HEK293 (cell line): Measurements from ENCODE around the gene CATSPER1.

Experiments used
- CTCF ChIA-PET: fragments of 350-600 bp; formaldehyde crosslinking; extraction: SDS; loops from one replicate; lab custom pipeline; 2021; ENCODE audit warnings: antibody characterized with exemption; lab: Yijun Ruan, JAX
- POLR2A ChIA-PET: fragments of 300-600 bp; formaldehyde crosslinking; extraction: SDS; loops from one replicate; lab custom pipeline; 2020; ENCODE audit warnings: antibody characterized with exemption, inconsistent platforms; lab: Yijun Ruan, JAX
- H3K27ac ChIP-seq: fragments of 200-500 bp; sonication (Bioruptor generic); 2 replicates; pipeline ENCODE4 v1.5.1; 2014; ENCODE audit warnings: low read depth, low read length, control low read depth, inconsistent platforms; ENCODE audit errors: extremely low read depth
- H3K36me3 ChIP-seq, 2 experiments: fragments of 200-500 bp in 1 of 2; sonication (Bioruptor generic) in 1 of 2; 1 replicate in 1 of 2; 2 replicates in 1 of 2; pipeline ENCODE4 v1.5.1; 2014 to 2017; ENCODE audit warnings: inconsistent platforms in 2 of 2, low read length in 2 of 2; ENCODE audit not compliant: control insufficient read depth in 2 of 2, insufficient read depth in 1 of 2
- H3K4me1 ChIP-seq: fragments of 200-500 bp; sonication (Bioruptor generic); 2 replicates; pipeline ENCODE4 v1.5.1; 2014; ENCODE audit warnings: mild to moderate bottlenecking, low read length, inconsistent platforms; ENCODE audit not compliant: control insufficient read depth, insufficient read depth
- H3K4me3 ChIP-seq: 2 replicates; pipeline ENCODE4 v1.5.1; 2011; ENCODE audit warnings: low read depth, mild to moderate bottlenecking, control low read depth, low read length, moderate library complexity
- H3K9me3 ChIP-seq: fragments of 200-500 bp; sonication (Bioruptor generic); 2 replicates; pipeline ENCODE4 v1.5.1; 2014; ENCODE audit warnings: low read depth, low read length, inconsistent platforms; ENCODE audit not compliant: control insufficient read depth, insufficient read depth
- EGR2 ChIP-seq: fragments of 450-650 bp; formaldehyde crosslinking; IDR thresholded peaks from 2 replicates; pipeline ENCODE4 v1.5.1; 2016; ENCODE audit warnings: low read depth, missing biosample characterization, missing genetic modification characterization
- IKZF3 ChIP-seq: fragments of 450-650 bp; IDR thresholded peaks from 2 replicates; pipeline ENCODE4 v1.5.0; 2018; ENCODE audit warnings: missing biosample characterization, mild to moderate bottlenecking, missing genetic modification characterization, moderate library complexity
- MYNN ChIP-seq: fragments of 450-650 bp; formaldehyde crosslinking; IDR thresholded peaks from 2 replicates; pipeline ENCODE4 v1.5.1; 2016; ENCODE audit warnings: missing biosample characterization, missing genetic modification characterization, borderline replicate concordance
- OSR2 ChIP-seq: fragments of 450-650 bp; formaldehyde crosslinking; IDR thresholded peaks from 2 replicates; pipeline ENCODE4 v1.5.1; 2016; ENCODE audit warnings: missing biosample characterization, missing genetic modification characterization
- OVOL3 ChIP-seq: fragments of 450-650 bp; formaldehyde crosslinking; IDR thresholded peaks from 2 replicates; pipeline ENCODE4 v1.5.1; 2016; ENCODE audit warnings: missing biosample characterization, missing genetic modification characterization
- PRDM1 ChIP-seq: fragments of 450-650 bp; formaldehyde crosslinking; IDR thresholded peaks from 2 replicates; pipeline ENCODE4; 2016; ENCODE audit warnings: missing biosample characterization, missing genetic modification characterization
- PRDM2 ChIP-seq: fragments of 450-650 bp; formaldehyde crosslinking; IDR thresholded peaks from 2 replicates; pipeline ENCODE4 v1.5.1; 2016; ENCODE audit warnings: missing biosample characterization, missing genetic modification characterization, borderline replicate concordance
- SALL2 ChIP-seq: fragments of 450-650 bp; formaldehyde crosslinking; IDR thresholded peaks from 2 replicates; pipeline ENCODE4 v1.5.0; 2017; ENCODE audit warnings: missing biosample characterization, mild to moderate bottlenecking, missing genetic modification characterization, borderline replicate concordance
- SETDB1 ChIP-seq: IDR thresholded peaks from one replicate; pipeline ENCODE4 v1.6.1; 2017; ENCODE audit warnings: mild to moderate bottlenecking, low read length, moderate library complexity, mixed read lengths; ENCODE audit not compliant: insufficient read length
- ZBTB8A ChIP-seq: fragments of 450-650 bp; formaldehyde crosslinking; IDR thresholded peaks from 2 replicates; pipeline ENCODE4 v1.5.1; 2016; ENCODE audit warnings: missing biosample characterization, missing genetic modification characterization
- ZNF114 ChIP-seq: fragments of 450-650 bp; formaldehyde crosslinking; IDR thresholded peaks from 2 replicates; pipeline ENCODE4 v1.5.0; 2017; ENCODE audit warnings: missing biosample characterization, missing genetic modification characterization
- ZNF174 ChIP-seq: fragments of 450-650 bp; formaldehyde crosslinking; IDR thresholded peaks from 2 replicates; pipeline ENCODE4 v1.5.0; 2017; ENCODE audit warnings: missing biosample characterization, mild to moderate bottlenecking, missing genetic modification characterization
- ZNF24 ChIP-seq: fragments of 450-650 bp; formaldehyde crosslinking; IDR thresholded peaks from 2 replicates; pipeline ENCODE4 v1.5.1; 2016; ENCODE audit warnings: missing biosample characterization, missing genetic modification characterization
- ZNF335 ChIP-seq: fragments of 450-650 bp; formaldehyde crosslinking; conservative IDR thresholded peaks from 2 replicates; pipeline ENCODE4 v1.5.1; 2016; ENCODE audit warnings: missing biosample characterization, missing genetic modification characterization
- ZNF366 ChIP-seq: fragments of 450-650 bp; formaldehyde crosslinking; conservative IDR thresholded peaks from 2 replicates; pipeline ENCODE4 v1.5.1; 2016; ENCODE audit warnings: missing biosample characterization, missing genetic modification characterization
- ZNF629 ChIP-seq: fragments of 450-650 bp; formaldehyde crosslinking; IDR thresholded peaks from 2 replicates; pipeline ENCODE4 v1.5.1; 2017; ENCODE audit warnings: missing biosample characterization, missing genetic modification characterization
- TF ChIP-seq, protein P1 (sequence below): sonication (generic); formaldehyde crosslinking; IDR thresholded peaks from 2 replicates; pipeline ENCODE4 v1.8.1; 2022; ENCODE audit warnings: mild to moderate bottlenecking, moderate library complexity, missing genetic modification reagents
- TF ChIP-seq, protein P2 (sequence below): fragments of 450-650 bp; formaldehyde crosslinking; IDR thresholded peaks from 2 replicates; pipeline ENCODE4 v1.5.1; 2016; ENCODE audit warnings: missing biosample characterization, missing genetic modification characterization
- TF ChIP-seq, protein P3 (sequence below): fragments of 450-650 bp; formaldehyde crosslinking; IDR thresholded peaks from 2 replicates; pipeline ENCODE4 v1.5.1; 2016; ENCODE audit warnings: missing biosample characterization, missing genetic modification characterization

Gene CATSPER1

DNA sequence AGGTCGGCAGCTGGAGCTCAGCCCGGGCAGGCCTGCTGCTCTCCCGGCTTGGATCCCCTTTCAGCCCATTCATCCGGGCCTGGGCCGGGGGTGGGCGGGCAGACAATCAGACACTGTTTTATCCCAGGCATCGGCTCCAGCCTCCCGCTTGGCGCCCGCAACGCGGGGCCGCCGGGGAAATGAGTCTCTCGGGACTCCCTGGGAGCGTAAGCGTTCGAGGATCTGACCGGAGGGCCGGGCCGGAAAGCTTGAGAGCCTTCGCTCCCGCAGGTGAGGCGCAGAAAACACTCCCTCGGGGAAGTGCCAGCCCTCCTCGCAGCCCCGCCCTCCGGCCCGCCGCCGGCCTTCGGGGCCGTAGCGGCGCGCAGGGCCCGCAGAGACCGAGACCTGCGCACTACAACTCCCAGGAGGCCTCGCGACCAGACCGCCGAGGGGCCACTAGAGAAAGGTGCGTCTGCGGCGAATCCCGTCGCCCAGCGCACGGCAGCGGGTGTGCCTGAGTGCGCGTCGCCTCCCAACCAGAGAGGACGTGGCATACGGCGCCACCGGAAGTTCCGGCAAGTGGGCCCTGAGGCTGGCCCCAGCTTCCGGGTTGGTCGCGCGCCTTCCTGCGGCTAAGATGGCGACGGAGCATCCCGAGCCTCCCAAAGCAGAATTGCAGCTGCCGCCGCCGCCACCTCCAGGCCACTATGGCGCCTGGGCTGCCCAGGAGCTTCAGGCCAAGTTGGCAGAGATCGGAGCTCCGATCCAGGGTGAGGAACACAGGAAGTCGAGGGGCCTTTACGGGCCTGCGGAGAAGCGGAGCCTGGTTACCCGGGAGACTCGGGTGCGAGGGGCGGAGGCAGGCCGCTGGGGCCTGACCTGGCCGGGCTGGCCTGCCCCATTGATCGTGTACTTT lies 25.7 kb upstream of the CATSPER1 start, which contains the start of gene SF3B2 (continued):
- TF ChIP-seq OSR2 (tag by site-specific recombination) (no peak), SALL2 (no peak), IKZF3 (tag by site-specific recombination) (peak; percentile 67)
- TF ChIP-seq, all 188 proteins: peak for 44

GRCh38 chr11:66051371-66051765 lies 25.1 kb upstream of the CATSPER1 start:
- POLR2A ChIA-PET: interaction anchor here (0.5 to 1.8 kb wide), 8 partner anchors 9 to 514 kb away, joined by 3 to 7 read pairs (median 4); partner anchors contain the start of genes BANF1 and RNASEH2C
- Histone ChIP-seq H3K27ac (peak overlapping the region; percentile 93), H3K4me1 (peaks cover 8% of the 10 kb centered on the region), H3K9me3 (no peaks in the 10 kb centered on the region), H3K4me3 (peak overlapping the region; percentile 43), H3K36me3 (peaks cover 16 to 36% of the 10 kb centered on the region in 2 experiments)
- TF ChIP-seq, protein P1, sequence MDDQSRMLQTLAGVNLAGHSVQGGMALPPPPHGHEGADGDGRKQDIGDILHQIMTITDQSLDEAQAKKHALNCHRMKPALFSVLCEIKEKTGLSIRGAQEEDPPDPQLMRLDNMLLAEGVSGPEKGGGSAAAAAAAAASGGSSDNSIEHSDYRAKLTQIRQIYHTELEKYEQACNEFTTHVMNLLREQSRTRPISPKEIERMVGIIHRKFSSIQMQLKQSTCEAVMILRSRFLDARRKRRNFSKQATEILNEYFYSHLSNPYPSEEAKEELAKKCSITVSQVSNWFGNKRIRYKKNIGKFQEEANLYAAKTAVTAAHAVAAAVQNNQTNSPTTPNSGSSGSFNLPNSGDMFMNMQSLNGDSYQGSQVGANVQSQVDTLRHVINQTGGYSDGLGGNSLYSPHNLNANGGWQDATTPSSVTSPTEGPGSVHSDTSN (CRISPR knock-in tag): no peak
- TF ChIP-seq MYNN (tag by site-specific recombination) (no peak), ZNF174 (tag by site-specific recombination) (no peak), ZNF24 (tag by site-specific recombination) (0 out of 2 replicates have a peak, but pooled peaks have one; percentile 50), OVOL3 (tag by site-specific recombination) (no peak), ZNF114 (no peak), ZNF366 (tag by site-specific recombination) (0 out of 2 replicates have a peak, but pooled peaks have one; percentile 18), ZNF335 (tag by site-specific recombination) (peak; percentile 7; the same call in 1 of the 2 replicates)
- TF ChIP-seq, protein P2, sequence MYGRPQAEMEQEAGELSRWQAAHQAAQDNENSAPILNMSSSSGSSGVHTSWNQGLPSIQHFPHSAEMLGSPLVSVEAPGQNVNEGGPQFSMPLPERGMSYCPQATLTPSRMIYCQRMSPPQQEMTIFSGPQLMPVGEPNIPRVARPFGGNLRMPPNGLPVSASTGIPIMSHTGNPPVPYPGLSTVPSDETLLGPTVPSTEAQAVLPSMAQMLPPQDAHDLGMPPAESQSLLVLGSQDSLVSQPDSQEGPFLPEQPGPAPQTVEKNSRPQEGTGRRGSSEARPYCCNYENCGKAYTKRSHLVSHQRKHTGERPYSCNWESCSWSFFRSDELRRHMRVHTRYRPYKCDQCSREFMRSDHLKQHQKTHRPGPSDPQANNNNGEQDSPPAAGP (tag by site-specific recombination): no peak
- CTCF ChIA-PET: interaction anchor here (0.6 to 4.7 kb wide), 5 partner anchors 10 to 323 kb away, joined by 3 to 36 read pairs (median 7); no protein-coding TSS in a partner anchor

DNA sequence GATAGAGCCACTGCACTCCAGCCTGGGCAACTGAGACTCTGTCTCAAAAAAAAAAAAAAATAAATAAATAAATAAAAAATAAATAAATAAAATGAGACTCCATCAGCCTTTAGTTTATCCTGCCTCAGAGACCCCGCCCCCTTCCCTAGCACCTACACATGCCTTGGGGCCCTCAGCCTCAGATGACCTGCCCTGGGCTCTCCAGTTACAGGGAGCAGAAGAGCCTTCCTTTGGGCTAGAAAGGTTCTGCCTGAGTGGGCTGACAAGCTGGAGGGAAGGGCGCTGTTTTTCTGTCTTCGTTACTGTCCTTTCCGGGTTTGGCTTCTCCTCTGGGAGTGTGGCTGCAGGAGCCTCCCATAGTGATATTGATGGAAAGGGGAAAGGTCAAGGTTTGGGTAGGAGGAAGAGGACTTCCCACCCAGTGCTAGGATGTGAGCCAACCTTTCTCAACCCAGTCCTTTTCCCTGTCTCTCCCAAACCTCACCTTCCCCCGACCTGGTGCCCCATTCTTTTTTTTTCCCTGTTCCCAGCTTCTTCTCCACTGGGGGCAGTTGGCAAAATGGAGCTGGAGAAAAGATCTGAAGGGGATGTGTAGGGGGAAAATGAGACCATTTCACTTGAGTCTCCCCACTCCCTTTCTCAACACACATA lies 24.4 kb upstream of the CATSPER1 start:
- ChIA-PET CTCF (interaction anchor here (0.6 to 4.7 kb wide), 5 partner anchors 10 to 323 kb away, joined by 3 to 36 read pairs (median 7); no protein-coding TSS in a partner anchor), POLR2A (interaction anchor here (0.7 to 1.8 kb wide), 3 partner anchors 48 to 330 kb away, joined by 3 to 7 read pairs (median 4); partner anchors contain the start of genes BANF1 and RNASEH2C)
- peaks cover 8% of the 10 kb centered on the region for H3K4me1 ChIP-seq
- H3K4me3 ChIP-seq: no peak overlapping the region
- no peaks in the 10 kb centered on the region for H3K9me3 ChIP-seq
- H3K27ac ChIP-seq: peak overlapping the region; percentile 93
- peaks cover 11 to 29% of the 10 kb centered on the region in 2 experiments for H3K36me3 ChIP-seq
- TF ChIP-seq ZNF629 (no peak), PRDM1 (tag by site-specific recombination) (peak; percentile 89), ZBTB8A (tag by site-specific recombination) (peak; percentile 62), EGR2 (tag by site-specific recombination) (peak; percentile 36; the same call in 1 of the 2 replicates), SETDB1 (no peak), PRDM2 (tag by site-specific recombination) (no peak), IKZF3 (tag by site-specific recombination) (0 out of 2 replicates have a peak, but pooled peaks have one; percentile 28)
- TF ChIP-seq, protein P3, sequence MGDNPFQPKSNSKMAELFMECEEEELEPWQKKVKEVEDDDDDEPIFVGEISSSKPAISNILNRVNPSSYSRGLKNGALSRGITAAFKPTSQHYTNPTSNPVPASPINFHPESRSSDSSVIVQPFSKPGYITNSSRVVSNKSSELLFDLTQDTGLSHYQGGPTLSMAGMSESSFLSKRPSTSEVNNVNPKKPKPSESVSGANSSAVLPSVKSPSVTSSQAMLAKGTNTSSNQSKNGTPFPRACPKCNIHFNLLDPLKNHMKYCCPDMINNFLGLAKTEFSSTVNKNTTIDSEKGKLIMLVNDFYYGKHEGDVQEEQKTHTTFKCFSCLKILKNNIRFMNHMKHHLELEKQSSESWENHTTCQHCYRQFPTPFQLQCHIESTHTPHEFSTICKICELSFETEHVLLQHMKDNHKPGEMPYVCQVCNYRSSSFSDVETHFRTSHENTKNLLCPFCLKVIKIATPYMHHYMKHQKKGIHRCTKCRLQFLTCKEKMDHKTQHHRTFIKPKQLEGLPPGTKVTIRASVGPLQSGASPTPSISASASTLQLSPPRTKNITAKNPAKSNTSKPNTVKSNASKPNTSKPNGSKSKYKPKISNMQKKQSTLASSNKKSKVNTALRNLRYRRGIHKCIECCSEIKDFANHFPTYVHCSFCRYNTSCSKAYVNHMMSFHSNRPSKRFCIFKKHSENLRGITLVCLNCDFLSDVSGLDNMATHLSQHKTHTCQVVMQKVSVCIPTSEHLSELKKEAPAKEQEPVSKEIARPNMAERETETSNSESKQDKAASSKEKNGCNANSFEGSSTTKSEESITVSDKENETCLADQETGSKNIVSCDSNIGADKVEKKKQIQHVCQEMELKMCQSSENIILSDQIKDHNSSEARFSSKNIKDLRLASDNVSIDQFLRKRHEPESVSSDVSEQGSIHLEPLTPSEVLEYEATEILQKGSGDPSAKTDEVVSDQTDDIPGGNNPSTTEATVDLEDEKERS (tag by site-specific recombination): no peak
